Endometrial microvascular endothelial cells (primary cell): ENCODE measurements around the gene MRM1. TPM values are rescaled to one million over a fixed set of nuclear protein-coding genes. Genes with fewer than 3 reads are reported as not detected.

ENCODE experiments used
- in situ Hi-C: cut with HindIII; loops from 2 replicates; pipeline ENCODE4 v1.10.0; 2017; ENCODE audit warnings: low sequenced_read_pairs, low pct_unique_long_range_greater_than_20kb; ENCODE audit errors: inconsistent ontology term
- total RNA-seq: library from RNA; depleted of rRNA; stranded (reverse); fragments of >200 nt; gene quantifications from one replicate; pipeline ENCODE4 v1.2.3, GENCODE V29; 2015; ENCODE audit errors: inconsistent ontology term

The MRM1 gene
- total RNA-seq, 1 donor from 2014 or later, result 6.9 TPM

GRCh38 chr17:36657390-36657762 lies 56.0 kb downstream of the MRM1 start:
- in situ Hi-C loops, result no loop called here

- in situ Hi-C loops, result no loop called here
Observed at GRCh38 chr17:36657763-36658490, 56.5 kb downstream of the MRM1 start.

Other genes starting within 250 kb of the MRM1 start
- gene TBC1D3H, start 213.1 kb upstream of the MRM1 start, total RNA-seq, result not detected
- 44.6 TPM for gene ZNHIT3, start 114.9 kb upstream of the MRM1 start, total RNA-seq
- 79.4 TPM for gene MYO19, start 66.7 kb upstream of the MRM1 start, total RNA-seq
- gene PIGW, start 66.6 kb upstream of the MRM1 start, total RNA-seq, result 32.1 TPM
- 19.8 TPM for gene GGNBP2, start 56.7 kb upstream of the MRM1 start, total RNA-seq
- gene DHRS11, start 9.7 kb upstream of the MRM1 start, total RNA-seq, result 8.5 TPM